HepG2 (cell line): ENCODE data around the gene TCEANC2. TPM values are rescaled to one million over a fixed set of nuclear protein-coding genes. Genes with fewer than 3 reads are reported as not detected.
A peak's percentile ranks its signal among the peaks of the same experiment; 100 is the strongest.

ENCODE experiments used
- ATF6 ChIP-seq: sonication (generic); formaldehyde crosslinking; conservative IDR thresholded peaks from 2 replicates; pipeline ENCODE4 v1.4.0; 2020; ENCODE audit warnings: missing genetic modification reagents
- ETV5 ChIP-seq: IDR thresholded peaks from 2 replicates; pipeline ENCODE4 v1.6.1; 2018; ENCODE audit warnings: missing biosample characterization, missing genetic modification reagents, inconsistent platforms, borderline replicate concordance
- FOXK1 ChIP-seq: sonication (generic); formaldehyde crosslinking; IDR thresholded peaks from 2 replicates; pipeline ENCODE4 v1.4.0; 2020; ENCODE audit warnings: low read depth, missing genetic modification reagents, borderline replicate concordance
- GABPB1 ChIP-seq: IDR thresholded peaks from 2 replicates; pipeline ENCODE4 v1.6.1; 2016; ENCODE audit warnings: mild to moderate bottlenecking, missing genetic modification reagents, moderate library complexity, missing compliant biosample characterization
- GMEB2 ChIP-seq: IDR thresholded peaks from 2 replicates; pipeline ENCODE4 v1.6.1; 2016; ENCODE audit warnings: missing biosample characterization, missing genetic modification reagents, low read depth
- HMGA1 ChIP-seq: sonication (generic); formaldehyde crosslinking; conservative IDR thresholded peaks from 2 replicates; pipeline ENCODE4 v1.4.0; 2020; ENCODE audit warnings: missing genetic modification reagents
- HOXA5 ChIP-seq: sonication (generic); formaldehyde crosslinking; IDR thresholded peaks from 2 replicates; pipeline ENCODE4 v1.4.0; 2020; ENCODE audit warnings: missing genetic modification reagents
- JUND ChIP-seq: sonication (generic); formaldehyde crosslinking; IDR thresholded peaks from 2 replicates; pipeline ENCODE4 v1.8.0; 2022; ENCODE audit warnings: mild to moderate bottlenecking, missing genetic modification reagents
- KDM1A ChIP-seq: IDR thresholded peaks from 2 replicates; pipeline ENCODE4 v1.6.1; 2016; ENCODE audit warnings: missing compliant biosample characterization
- PAWR ChIP-seq: sonication (generic); formaldehyde crosslinking; IDR thresholded peaks from 2 replicates; pipeline ENCODE4 v1.4.0; 2020; ENCODE audit warnings: missing genetic modification reagents, mild to moderate bottlenecking, borderline replicate concordance
- ZBTB3 ChIP-seq: sonication (generic); formaldehyde crosslinking; IDR thresholded peaks from 2 replicates; pipeline ENCODE4 v1.4.0; 2020; ENCODE audit warnings: low read depth, mild to moderate bottlenecking, moderate library complexity, missing genetic modification reagents, borderline replicate concordance
- ZBTB39 ChIP-seq: sonication (generic); formaldehyde crosslinking; IDR thresholded peaks from 2 replicates; pipeline ENCODE4 v1.5.0; 2020; ENCODE audit warnings: missing genetic modification reagents
- ZEB1 ChIP-seq: IDR thresholded peaks from 2 replicates; pipeline ENCODE4 v1.6.1; 2012; ENCODE audit warnings: mild to moderate bottlenecking, low read depth, inconsistent platforms; ENCODE audit not compliant: insufficient replicate concordance
- ZNF282 ChIP-seq: fragments of 450-650 bp; IDR thresholded peaks from 2 replicates; pipeline ENCODE4 v1.6.1; 2018; ENCODE audit not compliant: partially characterized antibody
- ZNF343 ChIP-seq: sonication (generic); formaldehyde crosslinking; IDR thresholded peaks from 2 replicates; pipeline ENCODE4 v1.4.0; 2020; ENCODE audit warnings: mild to moderate bottlenecking, missing genetic modification reagents
- ZNF598 ChIP-seq: sonication (generic); formaldehyde crosslinking; IDR thresholded peaks from 2 replicates; pipeline ENCODE4 v1.5.1; 2020; ENCODE audit warnings: mild to moderate bottlenecking, missing genetic modification reagents, borderline replicate concordance
- polyA plus RNA-seq, 8 experiments: library from polyadenylated mRNA; depleted of rRNA in 3 of 8; stranded (reverse) in 7 of 8; unstranded in 1 of 8; fragments of >200 nt; fragmentation: Illumina TruSeq in 4 of 8; extraction: Trizol in 4 of 8; gene quantifications; 2 replicates each; pipeline versions ENCODE4 v1.2.1 to v1.2.3, GENCODE V29; 2011 to 2016; ENCODE audit warnings: low read depth in 4 of 8, missing spikeins in 1 of 8, mixed read lengths in 1 of 8; ENCODE audit not compliant: insufficient read depth in 1 of 8
- total RNA-seq, 5 experiments: library from RNA; depleted of rRNA; stranded (reverse); fragments of >200 nt; fragmentation: Illumina TruSeq; extraction: Trizol; gene quantifications; 2 replicates each; pipeline ENCODE4 v1.2.3, GENCODE V29; 2016; ENCODE audit warnings: low read depth in 1 of 5
- TF ChIP-seq, protein P1 (sequence below): IDR thresholded peaks from 2 replicates; pipeline ENCODE4 v1.6.1; 2016
- TF ChIP-seq, protein P2 (sequence below): sonication (generic); formaldehyde crosslinking; IDR thresholded peaks from 2 replicates; pipeline ENCODE4 v1.4.0; 2020; ENCODE audit warnings: mild to moderate bottlenecking, missing genetic modification reagents
- TF ChIP-seq, protein P3 (sequence below): sonication (generic); formaldehyde crosslinking; IDR thresholded peaks from 2 replicates; pipeline ENCODE4 v1.8.1; 2023; ENCODE audit warnings: mild to moderate bottlenecking, moderate library complexity, missing genetic modification reagents

The TCEANC2 gene
- total and polyA plus RNA-seq, 2 of the 13 experiments (the other 11 are each of a cell fraction or from before 2014, with no cell fraction given) = 3.8 to 5.0 TPM

GRCh38 chr1:54016343-54017282 lies 36.8 kb upstream of the TCEANC2 start (continued):
- TF ChIP-seq, protein P1, sequence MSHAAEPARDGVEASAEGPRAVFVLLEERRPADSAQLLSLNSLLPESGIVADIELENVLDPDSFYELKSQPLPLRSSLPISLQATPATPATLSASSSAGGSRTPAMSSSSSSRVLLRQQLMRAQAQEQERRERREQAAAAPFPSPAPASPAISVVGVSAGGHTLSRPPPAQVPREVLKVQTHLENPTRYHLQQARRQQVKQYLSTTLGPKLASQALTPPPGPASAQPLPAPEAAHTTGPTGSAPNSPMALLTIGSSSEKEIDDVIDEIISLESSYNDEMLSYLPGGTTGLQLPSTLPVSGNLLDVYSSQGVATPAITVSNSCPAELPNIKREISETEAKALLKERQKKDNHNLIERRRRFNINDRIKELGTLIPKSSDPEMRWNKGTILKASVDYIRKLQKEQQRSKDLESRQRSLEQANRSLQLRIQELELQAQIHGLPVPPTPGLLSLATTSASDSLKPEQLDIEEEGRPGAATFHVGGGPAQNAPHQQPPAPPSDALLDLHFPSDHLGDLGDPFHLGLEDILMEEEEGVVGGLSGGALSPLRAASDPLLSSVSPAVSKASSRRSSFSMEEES (CRISPR knock-in tag) = peak; percentile 36; the same call in 1 of the 2 replicates
- TF ChIP-seq ZBTB3 (CRISPR knock-in tag) (peak; percentile 50), ZBTB39 (CRISPR knock-in tag) (no peak), KDM1A (CRISPR knock-in tag) (peak; percentile 97), ZEB1 (peak; percentile 92), ETV5 (CRISPR knock-in tag) (0 out of 2 replicates have a peak, but pooled peaks have one; percentile 41), GABPB1 (peak; percentile 34; the same call in 1 of the 2 replicates), HMGA1 (no peak), ZNF343 (CRISPR knock-in tag) (peak; percentile 93), JUND (CRISPR knock-in tag) (peak; percentile 65), PAWR (no peak), ATF6 (CRISPR knock-in tag) (no peak), ZNF282 (no peak), FOXK1 (CRISPR knock-in tag) (peak; percentile 79; the same call in 1 of the 2 replicates), ZNF598 (CRISPR knock-in tag) (0 out of 2 replicates have a peak, but pooled peaks have one; percentile 4), HOXA5 (CRISPR knock-in tag) (no peak), GMEB2 (CRISPR knock-in tag) (peak; percentile 25; the same call in 1 of the 2 replicates)
- TF ChIP-seq, protein P2, sequence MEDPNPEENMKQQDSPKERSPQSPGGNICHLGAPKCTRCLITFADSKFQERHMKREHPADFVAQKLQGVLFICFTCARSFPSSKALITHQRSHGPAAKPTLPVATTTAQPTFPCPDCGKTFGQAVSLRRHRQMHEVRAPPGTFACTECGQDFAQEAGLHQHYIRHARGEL (CRISPR knock-in tag) = no peak
- TF ChIP-seq, protein P3, sequence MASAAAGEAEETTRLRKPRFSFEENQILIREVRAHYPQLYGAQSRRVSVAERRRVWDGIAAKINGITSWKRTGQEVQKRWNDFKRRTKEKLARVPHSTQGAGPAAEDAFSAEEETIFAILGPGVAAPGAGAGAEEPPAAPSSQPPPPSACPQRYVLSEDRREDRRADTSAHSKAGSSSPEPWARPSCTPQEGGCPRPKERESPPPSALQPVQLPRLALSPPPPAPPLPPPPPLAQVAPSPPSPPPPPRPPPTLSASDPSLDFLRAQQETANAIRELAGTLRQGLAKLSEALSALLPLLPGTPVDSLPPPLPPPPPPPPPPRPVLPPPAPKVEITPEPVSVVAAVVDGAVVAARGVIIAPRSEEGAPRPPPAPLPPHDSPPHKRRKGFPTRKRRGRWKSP (CRISPR knock-in tag) = no peak
